A549 (cell line): ENCODE results near the gene NTNG1. TPM values are rescaled to one million over a fixed set of nuclear protein-coding genes. Genes with fewer than 3 reads are reported as not detected.

Experiments used
- ATAC-seq, 2 experiments: fragments of 200-7000 bp in 1 of 2; fragments of >200 bp in 1 of 2; cut with Nextera tagmentation in 1 of 2; cut with Tn5 transposase in 1 of 2; 3 replicates each; pipeline versions ENCODE4 v1.8.0 to v1.9.1; 2018 to 2020; ENCODE audit warnings: mild to moderate bottlenecking in 1 of 2, moderate library complexity in 1 of 2
- CTCF ChIA-PET: fragments of 300-600 bp; sonication (Branson Sonifier 250); formaldehyde crosslinking; extraction: SDS; loops from one replicate; lab custom pipeline; 2021; ENCODE audit warnings: antibody characterized with exemption, inconsistent platforms; lab: Yijun Ruan, JAX
- POLR2A ChIA-PET: fragments of 350-600 bp; formaldehyde crosslinking; extraction: SDS; loops from one replicate; lab custom pipeline; 2021; ENCODE audit warnings: antibody characterized with exemption, inconsistent platforms; lab: Yijun Ruan, JAX
- DNase-seq, 2 experiments: peaks; one replicate each; pipeline versions ENCODE4 v3.0.0 to v3.0.0-alpha.2; 2011 to 2016; ENCODE audit warnings: low read depth in 1 of 2, low spot score in 1 of 2
- FAIRE-seq: peaks from 2 replicates; lab custom pipeline; 2011; peaks lifted over from hg19 to GRCh38; lab: Jason Lieb, UNC
- H3K27ac ChIP-seq, 2 experiments: fragments of >200 bp; sonication (Bioruptor Twin); formaldehyde crosslinking; 3 replicates each; pipeline ENCODE4 v1.5.1; 2016 to 2017
- H3K4me1 ChIP-seq: fragments of >200 bp; sonication (Bioruptor Twin); formaldehyde crosslinking; 3 replicates; pipeline ENCODE4 v1.6.1; 2016
- H3K4me2 ChIP-seq: fragments of >200 bp; sonication (Bioruptor Twin); formaldehyde crosslinking; 3 replicates; pipeline ENCODE4 v1.6.1; 2016
- H3K4me3 ChIP-seq: fragments of >200 bp; sonication (Bioruptor Twin); formaldehyde crosslinking; 3 replicates; pipeline ENCODE4 v1.5.1; 2016
- H3K9me3 ChIP-seq: fragments of >200 bp; sonication (Bioruptor Twin); formaldehyde crosslinking; 3 replicates; pipeline ENCODE4 v1.6.1; 2016
- CBX2 ChIP-seq: fragments of 200-600 bp; sonication (generic); IDR thresholded peaks from 2 replicates; pipeline ENCODE4 v1.6.1; 2016; ENCODE audit warnings: low read depth, mild to moderate bottlenecking, borderline replicate concordance
- CBX8 ChIP-seq: fragments of 200-600 bp; sonication (generic); IDR thresholded peaks from 2 replicates; pipeline ENCODE4 v1.6.1; 2016
- CHD4 ChIP-seq: fragments of 200-600 bp; sonication (generic); IDR thresholded peaks from 2 replicates; pipeline ENCODE4 v1.6.1; 2016; ENCODE audit warnings: antibody characterized with exemption, mild to moderate bottlenecking, borderline replicate concordance
- CTCF ChIP-seq: fragments of >200 bp; sonication (Bioruptor Twin); formaldehyde crosslinking; IDR thresholded peaks from 3 replicates; pipeline ENCODE4 v1.5.1; 2016
- EHMT2 ChIP-seq: fragments of 200-600 bp; sonication (generic); IDR thresholded peaks from 2 replicates; pipeline ENCODE4 v1.6.1; 2016; ENCODE audit warnings: antibody characterized with exemption, low read depth, mild to moderate bottlenecking, moderate library complexity
- ELK1 ChIP-seq: fragments of 150-350 bp; IDR thresholded peaks from 2 replicates; pipeline ENCODE4 v1.6.1; 2014; ENCODE audit warnings: low read depth, mild to moderate bottlenecking, low read length
- EP300 ChIP-seq, 2 experiments: fragments of >200 bp; sonication (Bioruptor Twin); formaldehyde crosslinking; IDR thresholded peaks; 2 replicates in 1 of 2; 3 replicates in 1 of 2; pipeline ENCODE4 v1.6.1; 2016 to 2017
- ESRRA ChIP-seq: fragments of 150-350 bp; IDR thresholded peaks from 2 replicates; pipeline ENCODE4 v1.6.1; 2014; ENCODE audit warnings: mild to moderate bottlenecking, low read length, borderline replicate concordance
- FOSB ChIP-seq: fragments of 250-450 bp; sonication (Bioruptor Pico); IDR thresholded peaks from 2 replicates; pipeline ENCODE4 v1.5.0; 2020; ENCODE audit warnings: mild to moderate bottlenecking, moderate library complexity
- FOSL2 ChIP-seq, 2 experiments: fragments of 450-650 bp in 1 of 2; fragments of >200 bp in 1 of 2; sonication (Bioruptor Twin) in 1 of 2; formaldehyde crosslinking; IDR thresholded peaks; 2 replicates each; pipeline versions ENCODE4 v1.5.0 to v1.6.1; 2016 to 2020; ENCODE audit warnings: mild to moderate bottlenecking in 1 of 2, moderate library complexity in 1 of 2
- HDAC2 ChIP-seq: fragments of 200-600 bp; sonication (generic); IDR thresholded peaks from 2 replicates; pipeline ENCODE4 v1.6.1; 2016
- HES2 ChIP-seq: fragments of >200 bp; sonication (Bioruptor Twin); formaldehyde crosslinking; IDR thresholded peaks from 2 replicates; pipeline ENCODE4 v1.6.1; 2016
- HMGXB4 ChIP-seq: fragments of 250-450 bp; sonication (Bioruptor Pico); IDR thresholded peaks from 2 replicates; pipeline ENCODE4 v1.5.0; 2021; ENCODE audit warnings: mild to moderate bottlenecking, moderate library complexity, borderline replicate concordance
- HOXB5 ChIP-seq: fragments of 250-450 bp; sonication (Bioruptor Pico); IDR thresholded peaks from 2 replicates; pipeline ENCODE4 v1.5.0; 2020; ENCODE audit warnings: mild to moderate bottlenecking, moderate library complexity
- JUN ChIP-seq, 2 experiments: fragments of >200 bp; sonication (Bioruptor Twin); formaldehyde crosslinking; IDR thresholded peaks; 2 replicates in 1 of 2; 3 replicates in 1 of 2; pipeline ENCODE4 v1.6.1; 2016 to 2017
- JUNB ChIP-seq: fragments of >200 bp; sonication (Bioruptor Twin); formaldehyde crosslinking; IDR thresholded peaks from 2 replicates; pipeline ENCODE4 v1.6.1; 2016
- KDM5A ChIP-seq: fragments of 200-600 bp; sonication (generic); IDR thresholded peaks from 2 replicates; pipeline ENCODE4 v1.6.1; 2016; ENCODE audit warnings: antibody characterized with exemption, mild to moderate bottlenecking
- MAZ ChIP-seq: fragments of 150-350 bp; IDR thresholded peaks from 2 replicates; pipeline ENCODE4 v1.6.1; 2014; ENCODE audit warnings: antibody characterized with exemption, low read depth, low read length, borderline replicate concordance
- NFE2L2 ChIP-seq: fragments of 150-350 bp; conservative IDR thresholded peaks from 2 replicates; pipeline ENCODE4 v1.6.1; 2014; ENCODE audit warnings: low read length
- NR3C1 ChIP-seq: fragments of >200 bp; sonication (Bioruptor Twin); formaldehyde crosslinking; IDR thresholded peaks from 3 replicates; pipeline ENCODE4 v1.6.1; 2017
- PHF8 ChIP-seq: fragments of 200-600 bp; sonication (generic); IDR thresholded peaks from 2 replicates; pipeline ENCODE4 v1.6.1; 2016; ENCODE audit warnings: low read depth, mild to moderate bottlenecking, antibody characterized with exemption, moderate library complexity, borderline replicate concordance
- POLR2AphosphoS2 ChIP-seq: conservative IDR thresholded peaks from 2 replicates; pipeline ENCODE4 v1.6.1; 2012; ENCODE audit warnings: low read length, improper control_type of control experiment, inconsistent platforms
- RARB ChIP-seq: fragments of 250-450 bp; sonication (Bioruptor Pico); IDR thresholded peaks from 2 replicates; pipeline ENCODE4 v1.8.0; 2021; ENCODE audit warnings: mild to moderate bottlenecking, moderate library complexity
- REST ChIP-seq: fragments of 200-600 bp; sonication (generic); IDR thresholded peaks from 2 replicates; pipeline ENCODE4 v1.6.1; 2016; ENCODE audit warnings: antibody characterized with exemption, mild to moderate bottlenecking, moderate library complexity
- TP53 ChIP-seq: fragments of 250-450 bp; sonication (Bioruptor Pico); IDR thresholded peaks from 2 replicates; pipeline ENCODE4 v1.5.0; 2021; ENCODE audit warnings: mild to moderate bottlenecking, moderate library complexity
- ZSCAN20 ChIP-seq: fragments of 250-450 bp; sonication (Bioruptor Pico); IDR thresholded peaks from 2 replicates; pipeline ENCODE4 v1.8.0; 2022; ENCODE audit warnings: mild to moderate bottlenecking, moderate library complexity
- WGBS: methylation state at CpG from one replicate; pipeline ENCODE4 v1.1.6; 2017; ENCODE audit errors: missing lambda C conversion rate; 5-methylcytosine and 5-hydroxymethylcytosine counted together
- polyA plus RNA-seq, 4 experiments: library from polyadenylated mRNA; depleted of rRNA in 3 of 4; stranded (reverse); fragments of >200 nt; fragmentation: RNase III in 1 of 4; extraction: RNeasy Plus Mini Kit Qiagen cat#74134 plus additional on column Dnase treatment in 1 of 4; gene quantifications; 2 replicates in 3 of 4; 3 replicates in 1 of 4; pipeline ENCODE4 v1.2.3, GENCODE V29; 2011 to 2017

NTNG1 gene
- polyA plus RNA-seq, 2 of the 4 experiments (the other 2 are of a cell fraction), result not detected

GRCh38 chr1:107443027-107443426 is 302.2 kb downstream of the NTNG1 start:
- Histone ChIP-seq H3K4me3 (no peak overlapping the region), H3K9me3 (no peaks in the 10 kb centered on the region), H3K4me1 (no peaks in the 10 kb centered on the region), H3K4me2 (no peak overlapping the region)
- DNase-seq, result no peak
- no peak for FAIRE-seq
- CTCF ChIA-PET, result no interaction called here
- WGBS, result 20% methylated on average over 5 of the region's 5 CpGs
- TF ChIP-seq JUN (IDR thresholded peaks at IDR 0.05) (no peak), CBX2 (no peak), MAZ (no peak), CTCF (no peak), EP300 (IDR thresholded peaks at IDR 0.05) (no peak), NR3C1 (no peak), JUNB (no peak), ELK1 (no peak), PHF8 (no peak)
- TF ChIP-seq, all 56 proteins: peak for 0
- POLR2A ChIA-PET, result no interaction called here
- no peak overlapping the region for H3K27ac ChIP-seq
- ATAC-seq, result no peak

- no peak for DNase-seq
- H3K4me3 ChIP-seq, result no peak overlapping the region
- no peaks in the 10 kb centered on the region for H3K4me1 ChIP-seq
- WGBS, result 2% methylated on average over 2 of the region's 2 CpGs
- ChIA-PET POLR2A (no interaction called here), CTCF (no interaction called here)
- H3K9me3 ChIP-seq, result no peaks in the 10 kb centered on the region
- H3K4me2 ChIP-seq, result no peak overlapping the region
- no peak for ATAC-seq
- no peak overlapping the region for H3K27ac ChIP-seq
- TF ChIP-seq HDAC2 (no peak), HOXB5 (no peak), KDM5A (no peak), REST (no peak), NR3C1 (no peak), CBX8 (no peak), NFE2L2 (no peak), JUN (IDR thresholded peaks at IDR 0.05) (no peak), CBX2 (no peak), CHD4 (no peak), FOSL2 (IDR thresholded peaks at IDR 0.05) (no peak), FOSL2 (CRISPR knock-in tag; IDR thresholded peaks at IDR 0.05) (no peak)
- FAIRE-seq, result no peak
Observed at GRCh38 chr1:107443860-107444259, 303.0 kb downstream of the NTNG1 start.

GRCh38 chr1:107444302-107444701 is 303.5 kb downstream of the NTNG1 start:
- no peak overlapping the region for H3K27ac ChIP-seq
- CTCF ChIA-PET, result no interaction called here
- WGBS, result 17% methylated on average over 1 of the region's 1 CpG
- H3K9me3 ChIP-seq, result no peaks in the 10 kb centered on the region
- H3K4me1 ChIP-seq, result no peaks in the 10 kb centered on the region
- ATAC-seq (no peak), FAIRE-seq (no peak), DNase-seq (no peak)
- H3K4me2 ChIP-seq, result no peak overlapping the region
- POLR2A ChIA-PET, result no interaction called here
- no peak overlapping the region for H3K4me3 ChIP-seq
- TF ChIP-seq ESRRA (no peak), ZSCAN20 (CRISPR knock-in tag) (no peak), HES2 (no peak), FOSB (CRISPR knock-in tag) (no peak), TP53 (CRISPR knock-in tag) (no peak), HDAC2 (no peak), POLR2AphosphoS2 (no peak), RARB (CRISPR knock-in tag) (no peak), EHMT2 (no peak), CBX2 (no peak), HMGXB4 (no peak)
